Epithelial cell of proximal tubule (primary cell): ENCODE measurements around the gene PLD4. TPM values are rescaled to one million over a fixed set of nuclear protein-coding genes. Genes with fewer than 3 reads are reported as not detected.

Experiments used
- DNase-seq: peaks from one replicate; pipeline ENCODE4 v3.0.0-alpha.2; 2011; ENCODE audit warnings: low read depth
- H3K4me3 ChIP-seq: 2 replicates; pipeline ENCODE4 v1.5.1; 2011; ENCODE audit warnings: low read depth, mild to moderate bottlenecking, low read length
- CTCF ChIP-seq: conservative IDR thresholded peaks from 2 replicates; pipeline ENCODE4 v1.5.1; 2012; ENCODE audit warnings: low read depth, mild to moderate bottlenecking, low read length
- total RNA-seq: library from RNA; depleted of rRNA; stranded (reverse); fragments of >200 nt; gene quantifications from 2 replicates; pipeline ENCODE4 v1.2.3, GENCODE V29; 2015

The PLD4 gene
- total RNA-seq, 1 donor from 2014 or later, result not detected

DNA sequence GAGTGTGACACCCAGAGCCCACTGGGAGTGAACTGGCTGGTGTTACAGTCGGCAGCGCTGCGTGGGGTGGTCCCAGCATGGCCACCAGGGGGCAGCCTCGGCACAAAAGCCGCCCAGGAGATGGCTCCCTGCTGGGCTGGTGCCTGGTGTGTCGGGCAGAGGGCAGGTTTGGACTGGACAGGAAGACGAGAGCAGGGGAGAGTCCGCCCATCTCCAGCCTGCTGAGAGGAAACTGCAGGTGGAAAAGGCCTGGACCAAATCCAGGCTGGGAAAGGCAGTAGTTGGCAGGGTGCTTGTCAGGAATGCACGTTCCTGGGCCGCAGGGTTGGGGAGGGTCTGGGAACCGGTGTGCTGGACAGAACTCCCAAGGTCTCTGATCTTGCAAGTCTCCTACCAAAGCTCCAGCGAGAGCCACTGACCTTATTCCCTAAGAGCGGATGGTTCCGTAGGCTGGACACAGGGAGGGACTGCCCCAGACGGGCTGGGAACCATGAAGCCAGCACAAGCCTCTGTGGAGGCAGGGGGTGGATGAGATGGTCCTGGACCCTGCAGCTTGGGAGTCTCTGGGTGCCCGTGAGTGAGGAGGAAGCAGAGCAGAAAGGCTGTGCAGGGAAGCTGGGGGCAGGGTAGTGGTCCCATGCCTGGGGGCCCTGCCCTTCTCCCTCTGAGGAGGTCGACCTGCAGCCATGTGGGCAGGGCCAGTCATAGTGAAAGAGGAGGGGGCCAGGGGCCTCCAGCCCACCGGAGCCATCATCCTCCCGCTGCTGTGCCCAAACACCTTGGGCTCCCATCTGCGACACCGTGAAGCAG, 51.7 kb downstream of the PLD4 start:
- peak overlapping the region; percentile 87 for H3K4me3 ChIP-seq
- DNase-seq, result no peak
- TF ChIP-seq CTCF, result peak; percentile 86

DNA sequence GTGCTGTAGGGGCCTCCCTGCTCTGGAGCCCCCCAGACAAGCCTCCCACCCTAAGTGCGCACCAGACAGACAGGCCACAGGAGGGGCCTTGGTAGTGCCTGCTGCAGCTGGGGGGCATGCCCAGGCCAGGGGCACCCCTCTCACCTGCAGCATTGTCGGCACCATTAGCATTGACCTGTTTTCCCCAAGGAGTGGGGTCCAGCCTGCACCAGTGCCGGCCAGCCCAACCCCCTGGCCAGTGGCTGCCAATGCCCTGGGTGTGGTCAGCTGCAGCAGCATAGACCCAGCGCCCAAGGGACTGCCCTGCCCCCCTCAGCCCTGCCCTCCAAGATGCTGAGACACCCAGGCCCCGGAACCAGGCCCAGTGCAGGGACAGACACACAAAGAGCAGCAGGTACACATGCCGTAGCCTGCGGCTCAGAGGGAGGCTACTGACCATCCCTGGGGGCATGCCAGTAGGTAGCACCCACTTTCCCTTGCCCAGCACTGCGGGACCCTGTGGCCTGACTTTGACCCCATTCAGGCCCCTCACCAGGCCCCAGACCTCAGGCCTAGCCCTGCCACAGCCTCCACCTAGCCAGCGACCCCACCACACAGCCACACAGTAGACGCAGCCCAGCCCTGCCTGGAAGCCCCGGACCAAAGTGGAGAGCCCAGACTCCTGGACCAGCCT, 52.5 kb downstream of the PLD4 start:
- DNase-seq, result no peak
- TF ChIP-seq CTCF, result no peak
- peak overlapping the region; percentile 87 for H3K4me3 ChIP-seq

DNA sequence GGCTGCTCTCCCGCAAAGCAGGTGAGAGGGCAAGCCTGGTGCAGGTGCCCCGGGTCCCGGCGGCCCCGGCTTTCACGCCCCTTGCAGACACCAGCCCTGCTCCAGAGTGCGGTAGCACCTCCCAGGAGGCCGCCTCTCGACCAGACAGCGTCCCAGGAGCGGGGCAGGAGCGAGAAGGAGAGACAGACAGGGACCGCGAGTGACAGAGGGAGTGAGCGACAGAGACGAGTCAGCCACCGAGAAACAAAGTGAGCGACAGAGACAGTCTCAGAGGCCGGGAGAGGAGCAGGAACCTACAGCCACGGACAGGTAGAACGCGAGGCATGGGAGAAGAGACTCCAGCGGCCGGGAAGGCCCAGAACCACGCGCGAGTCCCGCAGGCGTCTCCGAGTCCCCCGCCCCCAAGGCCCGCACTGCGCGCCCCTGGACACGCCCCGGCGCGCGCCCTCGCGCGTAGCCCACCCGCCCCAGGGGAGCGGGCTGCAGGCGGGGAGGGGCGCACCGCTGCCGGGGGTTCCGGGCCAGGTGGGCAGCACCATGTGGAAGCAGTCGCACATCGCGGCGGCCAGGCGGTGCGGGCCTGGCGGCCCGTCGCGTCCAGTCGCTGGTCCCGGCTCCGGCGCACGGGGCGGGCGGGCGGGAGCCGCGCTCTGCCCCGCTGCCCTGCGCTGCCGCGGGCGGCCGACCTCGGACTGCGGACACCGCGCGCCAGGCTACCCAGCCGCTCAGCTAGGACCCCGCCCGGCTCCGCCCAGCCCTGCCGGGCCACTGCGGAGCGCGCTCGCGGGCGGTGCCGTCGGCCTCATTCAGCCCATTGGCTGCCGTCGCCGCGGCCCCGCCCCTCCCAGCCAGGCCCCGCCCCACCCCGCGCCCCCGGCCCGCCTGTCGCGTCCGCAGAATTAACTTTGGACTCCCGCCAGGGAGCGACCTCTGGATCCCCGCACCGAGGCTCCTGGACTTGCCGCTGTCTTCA, 53.3 kb downstream of the PLD4 start, which contains the start of gene AHNAK2:
Gene AHNAK2, minus strand, starts transcription at position 694 of the 973 bp plus-strand sequence. Its CDS starts 137 bp downstream, at position 557.
- TF ChIP-seq CTCF, result no peak
- peak within 1 kb of the TSS; percentile 87 for H3K4me3 ChIP-seq
- DNase-seq, result no peak

GRCh38 chr14:104978746-104979691, 54.3 kb downstream of the PLD4 start:
- no peak for TF ChIP-seq CTCF

DNA sequence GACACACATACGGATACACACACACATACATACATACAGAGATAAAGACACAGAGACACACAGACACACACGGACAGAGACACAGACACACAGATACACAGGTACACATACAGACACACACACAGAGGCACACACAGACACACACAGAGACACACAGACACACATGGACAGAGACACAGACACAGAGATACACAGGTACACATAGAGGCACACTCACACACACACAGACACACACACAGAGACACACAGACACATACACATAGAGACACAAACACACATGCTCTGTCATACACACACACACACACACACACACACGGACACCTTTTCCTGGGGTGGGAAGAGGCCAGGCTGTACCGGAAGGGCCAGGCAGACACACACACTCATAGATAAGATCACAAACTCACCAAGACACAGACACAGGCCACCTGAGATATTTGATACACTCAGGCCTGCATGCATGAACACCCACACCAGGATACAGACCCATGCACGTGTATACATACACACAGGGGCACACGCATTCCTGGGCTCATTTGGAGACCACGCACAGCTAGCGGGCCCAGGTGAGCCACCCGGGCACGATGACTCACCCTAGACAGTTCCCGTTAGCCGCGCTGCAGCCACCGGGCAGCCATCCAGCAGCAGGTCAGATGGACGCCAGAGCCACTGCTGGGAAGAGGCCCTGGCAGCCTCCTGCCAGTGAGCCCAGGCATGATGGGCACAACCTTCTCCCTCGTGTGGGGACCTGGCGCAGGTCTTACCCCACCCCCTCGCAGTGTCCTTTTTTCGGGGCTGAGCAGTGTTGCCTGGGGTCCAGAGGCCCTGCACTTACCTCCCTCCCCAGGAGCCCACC, 55.3 kb downstream of the PLD4 start:
- no peak overlapping the region for H3K4me3 ChIP-seq
- TF ChIP-seq CTCF, result no peak
- DNase-seq, result no peak

More at GRCh38 chr14:104978746-104979691, 54.3 kb downstream of the PLD4 start:
- H3K4me3 ChIP-seq, result peak overlapping the region; percentile 39
- DNase-seq, result no peak
